HEK293 (cell line): ENCODE measurements around the gene LRBA.

Source experiments
- CTCF ChIA-PET: fragments of 350-600 bp; formaldehyde crosslinking; extraction: SDS; loops from one replicate; lab custom pipeline; 2021; ENCODE audit warnings: antibody characterized with exemption; lab: Yijun Ruan, JAX
- POLR2A ChIA-PET: fragments of 300-600 bp; formaldehyde crosslinking; extraction: SDS; loops from one replicate; lab custom pipeline; 2020; ENCODE audit warnings: antibody characterized with exemption, inconsistent platforms; lab: Yijun Ruan, JAX
- H3K27ac ChIP-seq: fragments of 200-500 bp; sonication (Bioruptor generic); 2 replicates; pipeline ENCODE4 v1.5.1; 2014; ENCODE audit warnings: low read depth, low read length, control low read depth, inconsistent platforms; ENCODE audit errors: extremely low read depth
- H3K36me3 ChIP-seq, 2 experiments: fragments of 200-500 bp in 1 of 2; sonication (Bioruptor generic) in 1 of 2; 1 replicate in 1 of 2; 2 replicates in 1 of 2; pipeline ENCODE4 v1.5.1; 2014 to 2017; ENCODE audit warnings: inconsistent platforms in 2 of 2, low read length in 2 of 2; ENCODE audit not compliant: control insufficient read depth in 2 of 2, insufficient read depth in 1 of 2
- H3K4me1 ChIP-seq: fragments of 200-500 bp; sonication (Bioruptor generic); 2 replicates; pipeline ENCODE4 v1.5.1; 2014; ENCODE audit warnings: mild to moderate bottlenecking, low read length, inconsistent platforms; ENCODE audit not compliant: control insufficient read depth, insufficient read depth
- H3K4me3 ChIP-seq: 2 replicates; pipeline ENCODE4 v1.5.1; 2011; ENCODE audit warnings: low read depth, mild to moderate bottlenecking, control low read depth, low read length, moderate library complexity
- H3K9me3 ChIP-seq: fragments of 200-500 bp; sonication (Bioruptor generic); 2 replicates; pipeline ENCODE4 v1.5.1; 2014; ENCODE audit warnings: low read depth, low read length, inconsistent platforms; ENCODE audit not compliant: control insufficient read depth, insufficient read depth
- GLIS1 ChIP-seq: fragments of 450-650 bp; formaldehyde crosslinking; IDR thresholded peaks from 2 replicates; pipeline ENCODE4 v1.5.1; 2016; ENCODE audit warnings: missing biosample characterization, missing genetic modification characterization
- HOXD13 ChIP-seq: sonication (generic); formaldehyde crosslinking; IDR thresholded peaks from 2 replicates; pipeline ENCODE4 v1.8.0; 2022; ENCODE audit warnings: missing genetic modification reagents, borderline replicate concordance
- PRDM4 ChIP-seq: fragments of 450-650 bp; formaldehyde crosslinking; IDR thresholded peaks from 2 replicates; pipeline ENCODE4 v1.5.1; 2017; ENCODE audit warnings: missing biosample characterization, missing genetic modification characterization
- REST ChIP-seq: fragments of 450-650 bp; formaldehyde crosslinking; IDR thresholded peaks from 2 replicates; pipeline ENCODE4 v1.5.1; 2016; ENCODE audit warnings: missing biosample characterization, missing genetic modification characterization
- YY1 ChIP-seq: fragments of 450-650 bp; formaldehyde crosslinking; IDR thresholded peaks from 2 replicates; pipeline ENCODE4 v1.5.1; 2018; ENCODE audit warnings: missing biosample characterization, missing genetic modification characterization
- ZNF175 ChIP-seq: fragments of 450-650 bp; formaldehyde crosslinking; IDR thresholded peaks from 2 replicates; pipeline ENCODE4 v1.5.1; 2016; ENCODE audit warnings: missing biosample characterization, missing genetic modification characterization
- ZNF18 ChIP-seq: fragments of 450-650 bp; formaldehyde crosslinking; IDR thresholded peaks from 2 replicates; pipeline ENCODE4 v1.5.1; 2016; ENCODE audit warnings: missing biosample characterization, missing genetic modification characterization
- ZNF214 ChIP-seq: fragments of 450-650 bp; formaldehyde crosslinking; IDR thresholded peaks from 2 replicates; pipeline ENCODE4 v1.5.1; 2017; ENCODE audit warnings: missing biosample characterization, mild to moderate bottlenecking, missing genetic modification characterization, borderline replicate concordance
- ZNF248 ChIP-seq: fragments of 450-650 bp; formaldehyde crosslinking; IDR thresholded peaks from 2 replicates; pipeline ENCODE4 v1.5.1; 2017; ENCODE audit warnings: missing biosample characterization, missing genetic modification characterization
- ZNF292 ChIP-seq: fragments of 450-650 bp; formaldehyde crosslinking; IDR thresholded peaks from 2 replicates; pipeline ENCODE4 v1.5.1; 2016; ENCODE audit warnings: low read depth, missing biosample characterization, missing genetic modification characterization, borderline replicate concordance
- ZNF658 ChIP-seq: fragments of 450-650 bp; formaldehyde crosslinking; IDR thresholded peaks from 2 replicates; pipeline ENCODE4; 2016; ENCODE audit warnings: missing biosample characterization, missing genetic modification characterization
- ZNF660 ChIP-seq: fragments of 450-650 bp; IDR thresholded peaks from 2 replicates; pipeline ENCODE4 v1.5.1; 2018; ENCODE audit warnings: missing biosample characterization, mild to moderate bottlenecking, missing genetic modification characterization
- ZNF692 ChIP-seq: fragments of 450-650 bp; formaldehyde crosslinking; IDR thresholded peaks from 2 replicates; pipeline ENCODE4 v1.5.1; 2016; ENCODE audit warnings: missing biosample characterization, missing genetic modification characterization
- ZNF768 ChIP-seq: fragments of 450-650 bp; formaldehyde crosslinking; IDR thresholded peaks from 2 replicates; pipeline ENCODE4 v1.5.1; 2018; ENCODE audit warnings: missing biosample characterization, mild to moderate bottlenecking, missing genetic modification characterization
- ZNF791 ChIP-seq: fragments of 450-650 bp; formaldehyde crosslinking; IDR thresholded peaks from 2 replicates; pipeline ENCODE4 v1.5.1; 2016; ENCODE audit warnings: missing biosample characterization, missing genetic modification characterization
- TF ChIP-seq, protein P1 (sequence below): fragments of 450-650 bp; formaldehyde crosslinking; IDR thresholded peaks from 2 replicates; pipeline ENCODE4 v1.5.1; 2016; ENCODE audit warnings: missing biosample characterization, missing genetic modification characterization

Gene LRBA

GRCh38 chr4:150540959-150541360, 474.1 kb downstream of the LRBA start:
- CTCF ChIA-PET: interaction anchor here (0.5 kb wide), 1 partner anchor 9 kb away, joined by 3 read pairs; no protein-coding TSS in a partner anchor

More at GRCh38 chr4:150540959-150541360, 474.1 kb downstream of the LRBA start:
- TF ChIP-seq YY1 (tag by site-specific recombination) (no peak), REST (tag by site-specific recombination) (no peak), ZNF768 (tag by site-specific recombination) (no peak), HOXD13 (no peak), ZNF292 (tag by site-specific recombination) (no peak), ZNF214 (tag by site-specific recombination) (no peak), ZNF175 (no peak), GLIS1 (no peak), ZNF692 (tag by site-specific recombination) (no peak), PRDM4 (tag by site-specific recombination) (no peak), ZNF18 (no peak), ZNF248 (tag by site-specific recombination) (no peak), ZNF660 (tag by site-specific recombination) (no peak), ZNF791 (no peak), ZNF658 (tag by site-specific recombination) (no peak)
- TF ChIP-seq, protein P1, sequence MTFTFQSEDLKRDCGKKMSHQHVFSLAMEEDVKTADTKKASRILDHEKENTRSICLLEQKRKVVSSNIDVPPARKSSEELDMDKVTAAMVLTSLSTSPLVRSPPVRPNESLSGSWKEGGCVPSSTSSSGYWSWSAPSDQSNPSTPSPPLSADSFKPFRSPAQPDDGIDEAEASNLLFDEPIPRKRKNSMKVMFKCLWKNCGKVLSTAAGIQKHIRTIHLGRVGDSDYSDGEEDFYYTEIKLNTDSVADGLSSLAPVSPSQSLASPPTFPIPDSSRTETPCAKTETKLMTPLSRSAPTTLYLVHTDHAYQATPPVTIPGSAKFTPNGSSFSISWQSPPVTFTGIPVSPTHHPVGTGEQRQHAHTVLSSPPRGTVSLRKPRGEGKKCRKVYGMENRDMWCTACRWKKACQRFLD (tag by site-specific recombination): no peak
- TF ChIP-seq, all 188 proteins: peak for 0
- Histone ChIP-seq H3K4me3 (no peak overlapping the region), H3K36me3 (no peaks in the 10 kb centered on the region), H3K4me1 (no peaks in the 10 kb centered on the region), H3K9me3 (no peaks in the 10 kb centered on the region), H3K27ac (no peak overlapping the region)
- POLR2A ChIA-PET: no interaction called here
